ENCODE measurements around the gene LY6G6D.
A peak's percentile ranks its signal among the peaks of the same experiment; 100 is the strongest.
"Not testable (repeated sequence)": the region's sequence is repeated elsewhere in the genome, so short reads cannot be mapped to it uniquely, and the experiment has no call there.

The LY6G6D gene

GRCh38 chr6:31692353-31692752 is 22.8 kb upstream of the LY6G6D start:
- DNase-seq (ENCODE audit: low spot score), result no peak

GRCh38 chr6:31692886-31693285 is 22.3 kb upstream of the LY6G6D start:
- no peak for DNase-seq (ENCODE audit: low spot score)

GRCh38 chr6:31693535-31693934 is 21.6 kb upstream of the LY6G6D start:
- DNase-seq (ENCODE audit: low spot score), result no peak

- DNase-seq (ENCODE audit: low spot score), result no peak
These were observed 17.6 kb upstream of the LY6G6D start for GRCh38 chr6:31697555-31697954.

GRCh38 chr6:31700740-31701401 is 14.3 kb upstream of the LY6G6D start:
- no peak for DNase-seq (ENCODE audit: low spot score)

GRCh38 chr6:31701666-31702404 is 13.3 kb upstream of the LY6G6D start:
- DNase-seq (ENCODE audit: low spot score), result peak; percentile 18

GRCh38 chr6:31702405-31702818 is 12.7 kb upstream of the LY6G6D start:
- no peak for DNase-seq (ENCODE audit: low spot score)

- DNase-seq (ENCODE audit: low spot score), result peak; percentile 98
These were observed 12.1 kb upstream of the LY6G6D start, which contains the start of gene ABHD16A for GRCh38 chr6:31702819-31703716. Gene ABHD16A (minus strand): TSS chr6:31703324. CDS start chr6:31703281, 43 bp downstream.

GRCh38 chr6:31705931-31706330 is 9.2 kb upstream of the LY6G6D start:
- DNase-seq (ENCODE audit: low spot score), result no peak

GRCh38 chr6:31706599-31706998 is 8.5 kb upstream of the LY6G6D start, which contains the start of gene LY6G6F:
Gene LY6G6F (plus strand): TSS chr6:31706866. CDS start chr6:31706907, 41 bp downstream.
- no peak for DNase-seq (ENCODE audit: low spot score)

GRCh38 chr6:31707701-31708100 is 7.4 kb upstream of the LY6G6D start:
- DNase-seq (ENCODE audit: low spot score), result no peak

- no peak for DNase-seq (ENCODE audit: low spot score)
These were observed 6.9 kb upstream of the LY6G6D start for GRCh38 chr6:31708224-31708623.

- DNase-seq (ENCODE audit: low spot score), result not testable (repeated sequence)
These were observed 6.0 kb upstream of the LY6G6D start for GRCh38 chr6:31709157-31709556.

- no peak for DNase-seq (ENCODE audit: low spot score)
These were observed 4.5 kb upstream of the LY6G6D start for GRCh38 chr6:31710523-31711219.

GRCh38 chr6:31711233-31711632 is 3.9 kb upstream of the LY6G6D start:
- no peak for DNase-seq (ENCODE audit: low spot score)

GRCh38 chr6:31712296-31712695 is 2.9 kb upstream of the LY6G6D start:
- no peak for DNase-seq (ENCODE audit: low spot score)

- no peak for DNase-seq (ENCODE audit: low spot score)
These were observed 1.7 kb upstream of the LY6G6D start for GRCh38 chr6:31713465-31713864.

GRCh38 chr6:31713991-31714684 is 1.0 kb upstream of the LY6G6D start:
- DNase-seq (ENCODE audit: low spot score), result no peak

- DNase-seq (ENCODE audit: low spot score), result no peak
These were observed 2.5 kb downstream of the LY6G6D start for GRCh38 chr6:31717499-31718222.

- no peak for DNase-seq (ENCODE audit: low spot score)
These were observed 3.1 kb downstream of the LY6G6D start for GRCh38 chr6:31718265-31718664.

Data from pons (tissue), 1 donor.